GM19468 (cell line): ENCODE results near the gene SLC8A1.
"Not testable (repeated sequence)": the region's sequence is repeated elsewhere in the genome, so short reads cannot be mapped to it uniquely, and the experiment has no call there.

Experiments
- ATAC-seq: cut with Tn5 transposase; IDR thresholded peaks from one replicate; pipeline ENCODE4 v1.9.1; 2021; ENCODE audit warnings: mild to moderate bottlenecking, moderate library complexity, moderate number of reproducible peaks; ENCODE audit not compliant: unreplicated experiment; ENCODE audit errors: extremely low read depth

Gene SLC8A1

DNA sequence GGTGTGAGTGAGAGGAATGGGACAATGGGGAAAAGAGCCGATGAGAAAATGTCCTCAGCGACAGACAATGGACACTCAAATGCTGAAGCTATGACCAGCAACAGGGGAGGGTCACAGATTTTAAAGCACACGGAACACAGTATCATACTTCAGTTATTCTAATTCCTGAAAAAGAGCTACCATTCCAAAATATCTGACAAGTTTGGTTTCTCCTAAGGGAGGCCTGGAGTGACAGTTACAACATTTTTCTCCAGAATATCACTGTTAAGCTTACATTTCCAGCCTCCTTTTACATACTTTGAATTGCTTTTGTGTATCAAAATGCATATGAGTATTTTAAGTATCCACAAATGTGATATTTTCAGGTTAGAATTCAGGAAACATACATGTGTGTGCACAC is 351.2 kb downstream of the SLC8A1 start:
- no peak for ATAC-seq

- ATAC-seq, result no peak
Measured at GRCh38 chr2:40098786-40099470, 353.0 kb downstream of the SLC8A1 start.

GRCh38 chr2:40097691-40098385 is 354.1 kb downstream of the SLC8A1 start:
- no peak for ATAC-seq

GRCh38 chr2:40096360-40096759 is 355.5 kb downstream of the SLC8A1 start:
- no peak for ATAC-seq

GRCh38 chr2:40095000-40095399 is 356.9 kb downstream of the SLC8A1 start:
- no peak for ATAC-seq

DNA sequence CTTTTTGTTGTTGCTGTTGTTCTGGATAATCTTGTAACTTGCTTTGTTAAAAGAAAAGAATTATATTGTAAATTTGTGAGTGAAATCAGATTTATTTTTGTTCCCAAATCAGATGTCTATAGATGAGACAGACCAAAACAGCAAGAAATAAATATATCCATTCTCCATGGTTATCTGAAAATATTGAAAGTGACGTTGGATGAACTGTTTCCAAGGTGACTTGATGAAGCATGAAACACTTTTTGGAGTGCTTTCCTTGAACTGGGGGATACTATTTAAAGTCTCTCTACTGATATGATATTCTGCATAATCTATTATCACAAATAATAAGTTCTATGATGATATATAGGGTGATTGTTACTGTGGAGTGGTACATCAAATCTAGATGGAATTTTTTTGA is 357.4 kb downstream of the SLC8A1 start:
- no peak for ATAC-seq

DNA sequence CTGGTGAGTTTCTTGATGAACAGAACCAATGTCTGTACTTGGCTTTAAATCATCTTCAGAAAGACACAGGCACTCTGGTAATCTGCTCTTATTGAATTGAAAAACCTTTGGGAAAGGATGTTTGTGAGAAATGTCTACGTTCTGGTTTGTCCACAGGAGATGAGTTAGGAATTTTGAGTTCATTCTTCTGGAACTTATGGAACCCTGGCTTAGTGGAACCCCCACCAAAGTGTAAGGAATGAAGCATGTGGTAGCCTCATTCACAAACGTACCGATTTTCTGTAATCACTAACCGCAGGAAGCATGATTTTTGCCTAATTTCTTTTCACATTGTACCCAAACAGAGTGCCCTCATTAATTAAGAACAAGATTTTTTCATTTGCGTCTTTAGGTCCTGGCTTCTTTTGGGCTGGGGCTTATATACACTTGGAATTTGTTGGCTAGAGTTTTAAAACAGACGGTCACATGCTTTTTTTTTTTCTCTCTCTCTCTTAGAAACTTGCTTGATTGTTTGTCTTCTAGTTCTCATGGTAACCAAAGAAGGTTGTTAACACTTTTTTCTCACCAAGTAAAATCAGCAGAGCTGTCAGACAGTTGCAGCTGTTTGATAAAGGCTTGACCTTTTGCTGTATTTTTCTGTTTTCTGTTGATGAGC is 358.7 kb downstream of the SLC8A1 start:
- no peak for ATAC-seq

DNA sequence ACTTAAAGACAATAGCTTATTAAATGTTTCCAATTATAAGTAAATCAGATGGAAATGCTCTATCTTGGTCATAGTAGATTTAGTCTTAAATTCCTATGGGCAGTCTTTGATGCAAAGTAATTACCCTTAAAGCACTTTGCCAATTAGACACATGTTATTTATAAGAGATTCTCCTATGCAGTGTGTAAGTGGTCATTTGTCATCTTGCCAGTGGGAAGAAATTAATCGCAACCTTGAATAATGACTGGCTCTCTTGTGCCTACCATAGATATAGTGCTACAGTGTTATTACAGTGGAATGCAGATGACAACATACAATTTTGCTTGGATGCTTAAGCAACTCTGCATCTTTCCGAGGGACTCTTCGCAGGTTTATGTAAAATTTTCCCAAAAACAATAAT is 361.8 kb downstream of the SLC8A1 start:
- no peak for ATAC-seq

DNA sequence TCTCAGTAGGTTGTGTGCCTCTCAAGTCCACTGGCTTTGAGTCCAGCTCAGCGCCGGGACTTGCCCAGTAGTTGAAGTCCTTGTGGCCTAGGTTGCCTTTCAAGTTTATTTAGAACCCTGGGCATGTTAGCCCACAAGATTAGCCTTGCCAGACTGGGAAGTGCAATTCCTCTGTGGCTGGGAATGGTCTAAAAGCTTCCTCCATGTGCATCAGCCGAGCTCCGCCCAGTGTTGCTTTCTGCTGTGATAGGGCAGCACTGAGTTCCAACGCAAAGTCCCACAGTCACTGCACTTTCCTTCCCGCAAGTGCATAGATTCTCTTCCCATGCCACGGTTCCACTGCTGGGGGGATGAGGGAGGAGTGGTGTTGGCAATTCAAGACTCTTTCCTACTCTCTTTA is 364.0 kb downstream of the SLC8A1 start:
- ATAC-seq, result no peak

DNA sequence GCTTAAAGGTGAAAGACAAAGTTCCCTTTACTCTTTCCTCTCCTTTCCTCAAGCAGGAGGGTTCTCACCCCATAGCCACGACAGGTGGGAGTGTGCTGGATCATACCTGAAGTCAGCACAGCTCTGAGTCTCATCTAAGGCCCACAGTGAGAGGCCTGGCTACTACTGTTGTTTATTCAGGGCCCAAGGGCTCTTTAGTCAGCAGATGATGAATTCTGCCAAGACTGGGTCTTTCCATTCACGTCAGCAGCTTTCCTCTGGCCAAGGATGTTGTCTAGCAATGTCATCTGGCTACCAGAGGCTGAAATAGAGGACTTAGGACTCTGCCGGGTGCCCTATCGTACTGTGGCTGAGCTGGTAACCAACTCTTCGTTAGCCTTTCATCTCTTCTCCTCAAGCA is 364.5 kb downstream of the SLC8A1 start:
- ATAC-seq, result no peak

GRCh38 chr2:40085786-40086185 is 366.1 kb downstream of the SLC8A1 start:
- no peak for ATAC-seq

GRCh38 chr2:40073336-40073735 is 378.6 kb downstream of the SLC8A1 start:
- not testable (repeated sequence) for ATAC-seq

DNA sequence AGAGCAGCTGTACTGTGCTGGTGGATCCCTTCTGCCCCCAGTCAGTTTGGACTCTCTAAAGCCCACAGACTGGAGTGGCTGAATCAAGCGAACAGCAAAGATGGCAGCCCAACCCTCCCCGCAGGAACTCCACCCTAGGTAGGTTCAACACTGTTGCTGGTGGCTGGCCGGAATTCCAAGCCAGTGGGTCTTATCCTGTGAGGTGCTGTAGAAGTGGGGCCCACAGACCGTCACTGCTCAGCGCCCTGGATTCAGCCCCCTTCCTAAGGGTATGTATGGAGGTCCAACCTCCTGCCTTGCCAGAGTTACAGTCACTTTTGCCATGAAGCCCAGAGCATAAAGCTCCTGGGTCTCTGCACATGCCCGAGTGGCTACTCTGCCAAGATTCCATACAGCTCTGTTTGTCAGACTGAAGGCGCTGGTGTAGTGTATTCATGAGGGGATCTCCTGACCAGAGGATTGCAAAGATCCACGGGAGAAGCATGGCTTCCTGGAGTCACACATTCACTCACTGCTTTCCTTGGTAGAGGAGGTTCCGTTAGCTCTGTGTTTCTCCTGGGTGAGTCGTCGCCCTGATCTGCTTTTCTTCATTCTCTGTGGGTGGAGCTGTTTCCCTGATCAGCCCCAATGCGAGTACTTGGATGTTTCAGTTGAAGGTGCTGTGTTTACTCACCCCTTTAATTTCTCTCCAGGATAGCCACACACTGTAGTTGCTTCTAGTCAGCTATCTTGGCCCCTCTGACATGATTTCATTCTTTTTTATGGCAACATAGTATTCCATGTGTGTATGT is 379.3 kb downstream of the SLC8A1 start:
- ATAC-seq, result no peak

DNA sequence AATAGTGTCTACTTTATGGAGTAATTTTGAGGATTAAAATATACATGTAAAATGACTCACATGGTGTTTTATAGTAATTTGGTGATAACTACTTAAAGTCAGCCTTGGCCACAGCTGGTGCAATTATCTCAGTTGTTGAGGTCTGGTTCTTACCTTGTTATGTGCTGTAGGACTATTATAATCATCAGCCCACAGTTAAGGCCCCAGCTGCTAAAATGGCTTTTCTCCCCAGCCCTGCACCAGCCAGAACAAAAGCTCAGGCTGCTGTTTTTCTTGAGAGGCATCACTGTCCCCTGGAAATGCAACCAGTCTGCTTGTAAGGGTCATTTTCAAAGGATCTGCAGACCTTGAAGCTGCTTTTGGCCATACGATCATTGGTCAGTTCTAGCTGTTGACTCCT is 389.5 kb downstream of the SLC8A1 start:
- no peak for ATAC-seq

DNA sequence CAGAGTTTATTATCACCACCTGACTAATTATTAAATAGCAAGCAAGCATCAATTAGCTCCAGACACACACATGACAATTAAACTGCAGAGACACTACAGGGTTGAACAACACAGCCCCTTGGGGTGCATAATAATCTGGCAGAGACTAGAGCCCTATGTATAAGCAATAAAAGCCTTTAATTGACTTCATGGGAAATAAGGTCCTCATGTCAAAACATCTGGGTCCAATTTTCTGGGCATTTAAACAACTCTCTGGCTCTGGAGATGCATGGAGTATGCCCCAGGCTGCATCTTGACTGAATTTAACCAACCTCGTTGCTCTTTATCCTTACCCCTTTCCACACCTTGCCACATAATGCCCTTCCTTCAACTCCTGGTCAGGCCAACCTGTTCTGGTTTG is 402.1 kb downstream of the SLC8A1 start:
- ATAC-seq, result no peak

DNA sequence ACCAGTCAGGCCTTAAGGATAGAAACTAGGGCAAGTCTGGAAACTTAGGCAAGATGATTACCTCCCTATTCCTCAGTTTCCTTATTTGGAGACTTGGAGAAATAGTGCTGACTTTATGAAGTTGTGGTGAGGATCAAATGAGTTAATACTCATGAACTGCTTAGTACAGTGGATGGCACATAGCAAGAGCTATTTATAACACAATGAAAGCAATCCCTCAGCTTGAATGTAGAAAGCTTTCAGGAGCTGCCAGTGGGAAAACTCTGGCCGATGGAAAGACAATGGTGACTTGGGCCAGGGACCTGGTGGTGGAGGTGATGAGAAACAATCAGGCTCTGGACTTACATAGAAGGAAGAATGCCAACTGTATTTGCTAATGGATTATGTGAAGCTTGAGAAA is 403.4 kb downstream of the SLC8A1 start:
- ATAC-seq, result no peak

- ATAC-seq, result no peak
Measured at GRCh38 chr2:40047406-40047805, 404.5 kb downstream of the SLC8A1 start.
